Chondrocyte (in vitro differentiated cells): Measurements from ENCODE around the gene MIEN1. TPM values are rescaled to one million over a fixed set of nuclear protein-coding genes. Genes with fewer than 3 reads are reported as not detected.
A peak's percentile ranks its signal among the peaks of the same experiment; 100 is the strongest.

ENCODE experiments used
- DNase-seq: peaks from one replicate; pipeline ENCODE4 v3.0.0; 2021; ENCODE audit warnings: mixed read lengths, low spot score
- H3K27ac Mint-ChIP-seq: one replicate; pipeline ENCODE4 v1.8.0; 2021; ENCODE audit warnings: mild to moderate bottlenecking, moderate library complexity, mixed read lengths; ENCODE audit not compliant: unreplicated experiment
- H3K27me3 Mint-ChIP-seq: 2 replicates; pipeline ENCODE4 v1.8.0; 2021; ENCODE audit warnings: low read depth, mixed read lengths
- H3K36me3 Mint-ChIP-seq: 2 replicates; pipeline ENCODE4 v1.8.0; 2021; ENCODE audit warnings: low read depth, mixed read lengths
- H3K4me1 Mint-ChIP-seq: 2 replicates; pipeline ENCODE4 v1.8.0; 2021; ENCODE audit warnings: low read depth, mild to moderate bottlenecking, mixed read lengths
- H3K4me3 Mint-ChIP-seq: one replicate; pipeline ENCODE4 v1.8.0; 2021; ENCODE audit warnings: mild to moderate bottlenecking, moderate library complexity, mixed read lengths; ENCODE audit not compliant: unreplicated experiment
- H3K9me3 Mint-ChIP-seq: 2 replicates; pipeline ENCODE4 v1.8.0; 2021; ENCODE audit warnings: low read depth, mixed read lengths
- total RNA-seq: library from RNA; stranded (reverse); gene quantifications from 3 replicates; pipeline ENCODE4 v1.2.1, GENCODE V29; 2021
- TF ChIP-seq, protein P1 (sequence below): fragments of 200-600 bp; sonication (generic); IDR thresholded peaks from 2 replicates; pipeline ENCODE4 v1.5.0; 2021; ENCODE audit warnings: antibody characterized with exemption, mild to moderate bottlenecking, moderate library complexity

MIEN1 gene
- total RNA-seq, 1 donor from 2014 or later: 46.5 TPM

DNA sequence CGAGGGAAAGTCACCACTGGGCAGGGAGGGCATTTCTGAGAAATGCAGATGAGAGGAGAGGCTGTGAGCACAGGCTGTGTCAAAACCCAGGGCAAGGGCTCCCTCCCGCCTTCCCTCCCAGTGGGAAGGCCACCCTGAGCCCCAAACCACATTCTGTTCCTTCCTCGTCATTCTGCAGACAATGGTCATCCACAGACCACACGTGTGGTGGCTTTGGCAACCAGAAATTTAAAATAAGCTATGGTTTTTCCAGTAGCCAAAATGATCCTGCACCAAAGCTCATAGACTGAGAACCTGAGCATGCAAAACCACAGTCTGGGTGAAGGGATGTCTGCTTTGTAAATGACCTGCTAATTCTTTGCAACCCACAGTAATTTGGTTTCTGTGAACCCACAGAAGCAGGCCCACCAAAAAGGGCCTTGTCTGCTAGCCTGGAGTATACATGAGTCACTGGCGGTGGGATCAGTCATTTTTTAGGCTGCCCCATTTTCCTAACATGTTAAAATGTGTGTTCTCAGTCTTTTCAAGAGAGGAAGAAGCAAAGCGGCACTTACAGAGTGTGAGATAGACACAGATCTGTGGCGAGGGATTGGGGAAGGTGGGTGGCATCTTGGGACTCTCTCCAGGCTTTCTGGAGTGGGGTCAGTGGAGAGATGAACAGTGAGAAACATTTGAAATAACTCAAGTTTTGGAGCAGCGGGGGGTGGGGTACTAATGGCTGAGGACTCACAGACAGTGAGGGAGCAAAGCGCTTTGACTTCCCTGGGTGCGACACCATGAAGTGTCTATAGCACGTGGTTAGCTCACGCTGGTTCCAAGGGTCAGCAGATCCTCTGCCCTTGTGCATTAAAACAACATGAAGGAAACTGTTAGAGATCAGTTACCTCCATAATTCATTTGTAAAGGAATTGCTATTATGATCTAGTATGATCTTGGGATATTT, 27.9 kb upstream of the MIEN1 start:
- Mint-ChIP-seq H3K36me3 (no peaks in the 10 kb centered on the region), H3K27ac (no peak overlapping the region), H3K4me1 (peaks cover 19% of the 10 kb centered on the region), H3K4me3 (no peak overlapping the region), H3K9me3 (no peaks in the 10 kb centered on the region), H3K27me3 (peaks cover 14% of the 10 kb centered on the region)
- DNase-seq: no peak
- TF ChIP-seq, protein P1, sequence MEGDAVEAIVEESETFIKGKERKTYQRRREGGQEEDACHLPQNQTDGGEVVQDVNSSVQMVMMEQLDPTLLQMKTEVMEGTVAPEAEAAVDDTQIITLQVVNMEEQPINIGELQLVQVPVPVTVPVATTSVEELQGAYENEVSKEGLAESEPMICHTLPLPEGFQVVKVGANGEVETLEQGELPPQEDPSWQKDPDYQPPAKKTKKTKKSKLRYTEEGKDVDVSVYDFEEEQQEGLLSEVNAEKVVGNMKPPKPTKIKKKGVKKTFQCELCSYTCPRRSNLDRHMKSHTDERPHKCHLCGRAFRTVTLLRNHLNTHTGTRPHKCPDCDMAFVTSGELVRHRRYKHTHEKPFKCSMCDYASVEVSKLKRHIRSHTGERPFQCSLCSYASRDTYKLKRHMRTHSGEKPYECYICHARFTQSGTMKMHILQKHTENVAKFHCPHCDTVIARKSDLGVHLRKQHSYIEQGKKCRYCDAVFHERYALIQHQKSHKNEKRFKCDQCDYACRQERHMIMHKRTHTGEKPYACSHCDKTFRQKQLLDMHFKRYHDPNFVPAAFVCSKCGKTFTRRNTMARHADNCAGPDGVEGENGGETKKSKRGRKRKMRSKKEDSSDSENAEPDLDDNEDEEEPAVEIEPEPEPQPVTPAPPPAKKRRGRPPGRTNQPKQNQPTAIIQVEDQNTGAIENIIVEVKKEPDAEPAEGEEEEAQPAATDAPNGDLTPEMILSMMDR: no peak

GRCh38 chr17:39757176-39757662, 26.9 kb upstream of the MIEN1 start:
- TF ChIP-seq, protein P1: no peak
- Mint-ChIP-seq H3K36me3 (no peaks in the 10 kb centered on the region), H3K27ac (no peak overlapping the region), H3K27me3 (peaks cover 14% of the 10 kb centered on the region), H3K4me1 (peaks cover 16% of the 10 kb centered on the region), H3K4me3 (no peak overlapping the region), H3K9me3 (no peaks in the 10 kb centered on the region)
- DNase-seq: no peak

DNA sequence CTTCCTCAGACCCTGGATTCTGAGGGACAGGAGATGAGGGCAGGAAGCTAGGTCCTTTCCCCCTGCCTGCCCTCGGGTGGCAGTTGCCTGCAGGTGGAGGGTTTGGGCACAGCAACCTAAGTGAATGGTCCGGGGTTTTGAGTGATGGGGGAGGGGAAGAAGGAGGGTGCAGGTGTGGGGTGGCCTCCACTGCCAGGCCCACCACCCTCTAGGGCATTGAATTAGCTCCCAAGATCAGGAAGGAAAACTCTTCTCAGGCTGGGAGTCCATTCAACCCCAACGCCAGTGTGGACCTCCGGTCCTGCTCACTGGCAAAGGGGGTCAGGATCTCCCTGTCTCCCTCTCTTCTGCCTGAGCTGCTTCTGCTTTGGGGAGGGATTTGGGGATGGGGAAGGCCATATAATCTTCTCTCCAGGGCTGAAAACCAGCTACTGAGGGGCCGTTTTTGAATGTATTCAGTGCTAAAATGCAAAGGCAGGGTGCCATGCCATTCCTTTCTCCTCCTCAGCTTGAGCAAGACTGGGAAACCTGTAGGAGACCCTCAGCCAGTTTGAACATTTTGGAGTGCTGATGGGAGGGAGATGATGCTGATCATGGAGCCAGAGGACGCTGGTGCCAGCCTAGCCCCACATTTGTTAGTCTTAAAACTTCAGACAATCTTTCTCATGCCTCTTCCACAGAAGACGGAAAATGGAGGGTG, 26.2 kb upstream of the MIEN1 start:
- TF ChIP-seq, protein P1: no peak
- Mint-ChIP-seq H3K4me1 (peaks cover 22% of the 10 kb centered on the region), H3K36me3 (no peaks in the 10 kb centered on the region), H3K27ac (no peak overlapping the region), H3K4me3 (no peak overlapping the region), H3K27me3 (peaks cover 14% of the 10 kb centered on the region), H3K9me3 (no peaks in the 10 kb centered on the region)
- DNase-seq: no peak

GRCh38 chr17:39755554-39756379, 25.4 kb upstream of the MIEN1 start:
- Mint-ChIP-seq H3K27ac (peak overlapping the region; percentile 83), H3K4me1 (peaks cover 24% of the 10 kb centered on the region), H3K36me3 (no peaks in the 10 kb centered on the region), H3K9me3 (no peaks in the 10 kb centered on the region), H3K4me3 (no peak overlapping the region), H3K27me3 (peaks cover 14% of the 10 kb centered on the region)
- TF ChIP-seq, protein P1: no peak
- DNase-seq: no peak
